Muscle layer of colon (tissue), 2 donors: ENCODE measurements around the gene CACHD1.
"Not testable (repeated sequence)": the region's sequence is repeated elsewhere in the genome, so short reads cannot be mapped to it uniquely, and the experiment has no call there.

ENCODE experiments used
- H3K27ac ChIP-seq: one replicate; pipeline ENCODE4 v1.7.0; 2013; ENCODE audit warnings: low read depth, mild to moderate bottlenecking, low read length, moderate library complexity
- H3K27me3 ChIP-seq, 2 donors: one replicate each; pipeline ENCODE4 v1.7.0; 2013; ENCODE audit warnings: low read length in 2 of 2, mild to moderate bottlenecking in 2 of 2; ENCODE audit not compliant: insufficient read depth in 2 of 2, control insufficient read depth in 1 of 2
- H3K36me3 ChIP-seq: one replicate; pipeline ENCODE4 v1.7.0; 2013; ENCODE audit warnings: mild to moderate bottlenecking, low read length; ENCODE audit not compliant: insufficient read depth
- H3K4me1 ChIP-seq: one replicate; pipeline ENCODE4 v1.7.0; 2013; ENCODE audit warnings: mild to moderate bottlenecking, low read length; ENCODE audit not compliant: insufficient read depth
- H3K4me3 ChIP-seq, 2 donors: one replicate each; pipeline ENCODE4 v1.7.0; 2013; ENCODE audit warnings: low read length in 2 of 2, low read depth in 1 of 2, mild to moderate bottlenecking in 1 of 2, moderate library complexity in 1 of 2
- H3K9ac ChIP-seq: one replicate; pipeline ENCODE4 v1.7.0; 2013; ENCODE audit warnings: low read length
- H3K9me3 ChIP-seq: one replicate; pipeline ENCODE4 v1.7.0; 2013; ENCODE audit warnings: mild to moderate bottlenecking, low read length
- donor health status: abdominal sarcoma.
- donor health status: Adenocarcinoma of cecum.

CACHD1 gene

DNA sequence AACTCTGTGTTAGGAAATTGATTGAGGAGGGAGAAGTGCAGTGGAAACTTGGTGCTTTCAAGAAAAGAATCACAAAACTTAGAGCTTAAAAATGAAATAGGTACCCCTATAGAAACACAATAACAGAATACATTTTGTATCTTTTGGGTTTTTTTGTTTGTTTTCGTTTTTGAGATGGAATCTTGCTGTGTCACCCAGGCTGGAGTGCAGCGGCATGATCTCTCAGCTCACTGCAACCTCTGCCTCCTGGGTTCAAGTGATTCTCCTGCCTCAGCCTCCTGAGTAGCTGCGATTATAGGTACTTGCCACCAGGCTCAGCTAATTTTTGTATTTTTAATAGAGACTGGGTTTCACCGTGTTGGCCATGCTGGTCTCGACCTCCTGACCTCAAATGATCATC, 223.5 kb downstream of the CACHD1 start:
- H3K4me3 ChIP-seq, result no peak overlapping the region
- H3K36me3 ChIP-seq, result no peaks in the 10 kb centered on the region
- peaks cover 6% of the 10 kb centered on the region for H3K4me1 ChIP-seq
- no peak overlapping the region for H3K27ac ChIP-seq
- H3K9me3 ChIP-seq, result no peaks in the 10 kb centered on the region
- no peak overlapping the region for H3K9ac ChIP-seq
- no peaks in the 10 kb centered on the region for H3K27me3 ChIP-seq

GRCh38 chr1:64696879-64697278, 226.9 kb downstream of the CACHD1 start:
- Histone ChIP-seq H3K9ac (no peak overlapping the region), H3K27ac (no peak overlapping the region), H3K9me3 (no peaks in the 10 kb centered on the region), H3K27me3 (no peaks in the 10 kb centered on the region), H3K36me3 (no peaks in the 10 kb centered on the region), H3K4me1 (peaks cover 6% of the 10 kb centered on the region), H3K4me3 (no peak overlapping the region)

- Histone ChIP-seq H3K27ac (no peak overlapping the region), H3K9me3 (no peaks in the 10 kb centered on the region), H3K27me3 (no peaks in the 10 kb centered on the region), H3K36me3 (no peaks in the 10 kb centered on the region), H3K4me1 (no peaks in the 10 kb centered on the region), H3K9ac (no peak overlapping the region), H3K4me3 (no peak overlapping the region)
Observed at GRCh38 chr1:64699327-64699726, 229.4 kb downstream of the CACHD1 start.

DNA sequence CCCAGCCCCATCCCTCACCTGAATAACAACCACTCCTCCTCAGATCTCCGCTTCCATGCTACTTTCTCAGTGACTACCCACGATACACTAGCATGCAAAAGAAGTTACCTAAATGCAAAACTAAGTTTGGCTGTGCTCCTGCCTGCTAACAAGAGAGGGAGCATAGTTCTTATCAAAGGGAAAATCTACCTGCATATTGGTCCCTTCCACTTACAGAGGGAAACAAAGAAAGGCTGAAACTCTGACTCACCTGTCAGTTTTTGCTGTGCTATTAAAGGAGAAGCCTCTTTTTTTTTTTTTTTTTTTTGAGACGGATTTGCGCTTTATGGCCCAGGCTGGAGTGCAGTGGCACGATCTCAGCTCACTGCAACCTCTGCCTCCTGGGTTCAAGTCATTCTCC, 231.1 kb downstream of the CACHD1 start:
- Histone ChIP-seq H3K27ac (no peak overlapping the region), H3K4me3 (no peak overlapping the region), H3K4me1 (no peaks in the 10 kb centered on the region), H3K9me3 (no peaks in the 10 kb centered on the region), H3K9ac (no peak overlapping the region), H3K27me3 (no peaks in the 10 kb centered on the region), H3K36me3 (no peaks in the 10 kb centered on the region)

DNA sequence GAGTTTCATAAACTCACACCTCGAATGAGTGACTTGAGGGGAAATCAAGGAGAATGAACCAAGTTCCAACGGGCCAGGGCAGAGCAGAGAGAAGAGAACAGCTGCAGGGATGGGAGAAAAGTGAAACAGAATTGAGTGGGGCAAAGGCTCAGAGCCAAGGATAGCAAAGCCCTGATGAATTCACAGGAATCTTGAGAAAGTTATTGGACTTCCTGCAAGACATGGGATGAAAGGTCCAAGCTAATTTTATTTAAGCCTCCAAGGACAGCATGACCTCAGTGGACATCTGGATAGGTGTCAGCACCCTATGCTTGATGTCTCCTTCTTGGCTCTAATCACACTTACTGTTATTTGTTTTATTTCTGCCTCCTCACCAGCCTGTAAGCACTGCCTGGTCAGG, 232.0 kb downstream of the CACHD1 start:
- no peaks in the 10 kb centered on the region for H3K36me3 ChIP-seq
- H3K27me3 ChIP-seq, result no peaks in the 10 kb centered on the region
- H3K4me1 ChIP-seq, result no peaks in the 10 kb centered on the region
- no peak overlapping the region for H3K4me3 ChIP-seq
- H3K9me3 ChIP-seq, result no peaks in the 10 kb centered on the region
- no peak overlapping the region for H3K9ac ChIP-seq
- H3K27ac ChIP-seq, result no peak overlapping the region

DNA sequence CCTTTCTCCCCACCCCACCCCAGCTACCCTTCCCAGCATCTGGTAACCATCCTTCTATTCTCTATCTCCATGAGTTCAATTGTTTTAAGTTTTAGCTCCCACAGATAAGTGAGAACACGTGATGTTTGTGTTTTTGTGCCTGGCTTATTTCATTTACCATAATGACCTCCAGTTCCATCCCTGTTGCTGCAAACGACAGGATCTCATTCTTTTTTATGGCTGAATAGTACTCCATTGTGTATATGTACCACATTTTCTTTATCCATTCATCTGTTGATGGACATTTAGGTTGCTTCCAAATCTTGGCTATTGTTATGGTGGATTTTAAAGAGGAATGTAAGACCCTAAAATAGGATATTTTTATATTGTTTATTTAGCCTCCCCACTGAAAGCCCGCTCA, 232.7 kb downstream of the CACHD1 start:
- not testable (repeated sequence) for H3K9ac ChIP-seq, H3K36me3 ChIP-seq, H3K4me1 ChIP-seq, H3K27me3 ChIP-seq, H3K9me3 ChIP-seq, H3K4me3 ChIP-seq, H3K27ac ChIP-seq

GRCh38 chr1:64703600-64703999, 233.7 kb downstream of the CACHD1 start:
- no peaks in the 10 kb centered on the region for H3K36me3 ChIP-seq
- H3K27ac ChIP-seq, result no peak overlapping the region
- no peaks in the 10 kb centered on the region for H3K4me1 ChIP-seq
- no peak overlapping the region for H3K9ac ChIP-seq
- H3K9me3 ChIP-seq, result no peaks in the 10 kb centered on the region
- H3K27me3 ChIP-seq, result no peaks in the 10 kb centered on the region
- no peak overlapping the region for H3K4me3 ChIP-seq

DNA sequence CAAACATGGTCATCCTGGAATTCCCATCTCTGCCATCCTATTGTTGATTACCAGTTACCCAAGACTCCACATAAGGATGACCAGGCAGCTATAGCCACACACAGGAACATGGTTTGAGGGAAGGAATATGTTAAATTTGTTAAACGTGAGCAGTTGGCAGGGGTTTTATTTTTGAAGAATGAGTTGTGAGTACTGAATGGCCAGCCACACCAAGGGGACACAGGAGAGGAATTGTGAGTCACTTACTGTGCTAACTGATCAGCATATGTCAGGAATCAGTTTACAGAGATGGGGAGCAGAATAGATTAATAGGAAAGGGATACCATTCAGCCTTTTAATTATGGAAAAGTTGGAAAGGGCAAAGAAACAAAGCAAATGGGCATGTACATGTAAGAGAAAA, 235.7 kb downstream of the CACHD1 start:
- H3K9ac ChIP-seq, result no peak overlapping the region
- no peak overlapping the region for H3K4me3 ChIP-seq
- H3K9me3 ChIP-seq, result no peaks in the 10 kb centered on the region
- H3K4me1 ChIP-seq, result no peaks in the 10 kb centered on the region
- no peaks in the 10 kb centered on the region for H3K36me3 ChIP-seq
- no peaks in the 10 kb centered on the region for H3K27me3 ChIP-seq
- no peak overlapping the region for H3K27ac ChIP-seq

DNA sequence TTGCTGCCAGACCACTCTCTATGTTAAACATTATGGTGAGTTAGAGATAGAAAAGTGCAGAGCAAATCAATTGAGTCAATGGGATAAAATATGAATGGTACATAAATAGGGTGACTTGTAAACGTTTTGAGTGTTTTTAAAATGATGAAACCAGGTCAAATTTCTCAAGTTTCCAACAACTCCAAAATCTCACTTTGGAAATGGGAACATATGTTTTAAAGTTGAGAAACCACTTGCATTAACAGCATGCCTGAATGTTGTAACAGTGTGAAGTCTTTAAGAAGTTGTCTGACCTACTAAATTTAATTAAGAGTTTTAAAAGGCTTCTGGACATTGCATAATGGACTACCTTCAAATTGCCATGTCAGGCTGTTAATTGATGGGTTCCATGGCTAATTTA, 241.3 kb downstream of the CACHD1 start:
- H3K9ac ChIP-seq, result no peak overlapping the region
- no peaks in the 10 kb centered on the region for H3K4me1 ChIP-seq
- no peak overlapping the region for H3K27ac ChIP-seq
- no peak overlapping the region for H3K4me3 ChIP-seq
- H3K27me3 ChIP-seq, result no peaks in the 10 kb centered on the region
- H3K36me3 ChIP-seq, result no peaks in the 10 kb centered on the region
- H3K9me3 ChIP-seq, result no peaks in the 10 kb centered on the region

DNA sequence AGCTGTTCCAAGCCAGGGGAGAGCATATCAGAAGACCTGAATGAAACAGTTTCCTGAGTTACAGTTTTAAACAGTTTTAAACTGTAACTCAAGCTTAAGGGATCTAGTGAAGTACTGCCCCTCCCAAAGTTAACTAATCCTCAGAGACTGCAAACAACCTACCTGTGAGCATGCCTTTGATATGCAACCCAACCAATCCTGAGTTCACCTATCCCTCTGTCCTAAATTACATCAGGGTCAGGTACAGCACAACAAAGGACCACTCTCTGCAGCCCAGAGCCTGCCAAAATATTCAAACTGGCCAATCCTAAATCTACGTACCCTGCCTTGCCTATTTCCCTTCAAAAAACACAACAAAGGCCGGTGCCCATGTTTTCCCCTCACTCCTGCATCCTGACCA, 242.1 kb downstream of the CACHD1 start:
- no peaks in the 10 kb centered on the region for H3K36me3 ChIP-seq
- H3K9ac ChIP-seq, result no peak overlapping the region
- H3K27me3 ChIP-seq, result no peaks in the 10 kb centered on the region
- H3K9me3 ChIP-seq, result no peaks in the 10 kb centered on the region
- H3K27ac ChIP-seq, result no peak overlapping the region
- no peak overlapping the region for H3K4me3 ChIP-seq
- no peaks in the 10 kb centered on the region for H3K4me1 ChIP-seq

GRCh38 chr1:64715186-64715585, 245.3 kb downstream of the CACHD1 start:
- Histone ChIP-seq H3K4me1 (no peaks in the 10 kb centered on the region), H3K27ac (no peak overlapping the region), H3K4me3 (no peak overlapping the region), H3K9ac (no peak overlapping the region), H3K27me3 (no peaks in the 10 kb centered on the region), H3K36me3 (no peaks in the 10 kb centered on the region), H3K9me3 (no peaks in the 10 kb centered on the region)

DNA sequence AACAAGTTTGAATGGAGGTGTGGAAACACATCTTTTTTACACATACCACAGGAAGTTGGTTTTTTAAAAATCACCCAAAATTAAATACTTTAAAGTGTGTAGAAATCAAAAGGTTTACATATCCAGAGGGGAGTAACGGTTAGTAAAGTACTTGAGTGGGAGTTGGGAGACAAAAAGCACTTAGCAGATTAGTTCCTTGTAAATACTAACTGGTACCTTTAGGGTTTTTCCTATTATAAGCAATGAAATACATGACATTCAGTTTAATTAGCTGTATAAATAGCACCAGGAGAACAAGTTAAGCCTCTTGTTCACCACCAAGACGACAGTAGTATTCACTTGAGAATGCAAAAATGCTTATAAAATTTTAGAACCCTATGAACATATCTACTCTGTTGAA, 251.2 kb downstream of the CACHD1 start:
- H3K4me3 ChIP-seq, result no peak overlapping the region
- no peaks in the 10 kb centered on the region for H3K4me1 ChIP-seq
- no peak overlapping the region for H3K9ac ChIP-seq
- H3K9me3 ChIP-seq, result no peaks in the 10 kb centered on the region
- no peaks in the 10 kb centered on the region for H3K36me3 ChIP-seq
- H3K27me3 ChIP-seq, result no peaks in the 10 kb centered on the region
- H3K27ac ChIP-seq, result no peak overlapping the region
